ENCODE results near the gene ABCA7. TPM values are rescaled to one million over a fixed set of nuclear protein-coding genes. Genes with fewer than 3 reads are reported as not detected.

ABCA7 gene
- total RNA-seq, 2 donors from 2014 or later = 33.7 to 87.3 TPM

DNA sequence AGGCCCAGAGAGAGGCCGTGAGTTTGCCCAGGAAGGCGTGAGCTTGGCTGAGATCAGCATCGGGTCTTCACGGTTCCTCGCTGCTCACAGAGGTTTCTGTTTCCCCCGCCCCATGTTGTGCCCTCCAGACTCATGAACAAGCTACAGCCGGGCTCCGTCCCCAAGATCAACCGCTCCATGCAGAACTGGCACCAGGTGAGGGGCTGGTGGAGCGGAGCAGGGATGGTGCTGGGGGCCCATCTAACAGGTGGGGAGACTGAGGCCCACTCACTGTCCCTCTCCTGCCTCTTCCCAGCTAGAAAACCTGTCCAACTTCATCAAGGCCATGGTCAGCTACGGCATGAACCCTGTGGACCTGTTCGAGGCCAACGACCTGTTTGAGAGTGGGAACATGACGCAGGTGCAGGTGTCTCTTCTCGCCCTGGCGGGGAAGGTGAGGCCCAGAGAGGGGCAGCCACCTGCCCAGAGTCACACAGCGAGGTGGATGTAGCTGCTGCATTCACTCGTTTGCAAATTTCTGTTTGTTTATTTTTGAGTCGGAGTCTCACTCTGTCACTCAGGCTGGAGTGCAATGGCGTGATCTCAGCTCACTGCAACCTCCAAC lies 7.5 kb upstream of the ABCA7 start:
- WGBS, 2 donors = 80 to 81% methylated on average over 17 to 19 of the region's 20 CpGs
- no peak overlapping the region for H3K4me3 ChIP-seq
- no peak overlapping the region for H3K27ac ChIP-seq
- no peak for DNase-seq
- intact Hi-C loops (cut with DNase I) = no loop called here
- H3K9me3 ChIP-seq = no peaks in the 10 kb centered on the region
- H3K4me1 ChIP-seq = peaks cover 19% of the 10 kb centered on the region
- TF ChIP-seq CTCF (IDR thresholded peaks at IDR 0.05) = no peak
- TF ChIP-seq POLR2A (IDR thresholded peaks at IDR 0.05) = no peak
- no peaks in the 10 kb centered on the region for H3K27me3 ChIP-seq
- no peak for ATAC-seq
- H3K36me3 ChIP-seq (replicated peaks in 1 of 2; ENCODE audit: insufficient read depth in 1 of 2, low read depth in 2 of 2) = peaks cover 0 to 5% of the 10 kb centered on the region in 2 donors

GRCh38 chr19:1035998-1036621 lies 3.8 kb upstream of the ABCA7 start:
- DNase-seq (no peak), ATAC-seq (no peak)
- WGBS, 2 donors = 85 to 87% methylated on average over 22 of the region's 29 CpGs
- no peaks in the 10 kb centered on the region for H3K9me3 ChIP-seq
- no peak overlapping the region for H3K27ac ChIP-seq
- no peaks in the 10 kb centered on the region for H3K27me3 ChIP-seq
- H3K4me1 ChIP-seq = peaks cover 18% of the 10 kb centered on the region
- no peak overlapping the region for H3K4me3 ChIP-seq
- peaks cover 0 to 5% of the 10 kb centered on the region in 2 donors for H3K36me3 ChIP-seq (replicated peaks in 1 of 2; ENCODE audit: insufficient read depth in 1 of 2, low read depth in 2 of 2)
- no peak for TF ChIP-seq CTCF (IDR thresholded peaks at IDR 0.05)
- no peak for TF ChIP-seq POLR2A (IDR thresholded peaks at IDR 0.05)
- intact Hi-C loops (cut with DNase I) = no loop called here

GRCh38 chr19:1037621-1038064 lies 2.3 kb upstream of the ABCA7 start:
- no peak for DNase-seq
- Histone ChIP-seq H3K4me1 (peaks cover 30% of the 10 kb centered on the region), H3K27me3 (no peaks in the 10 kb centered on the region)

DNA sequence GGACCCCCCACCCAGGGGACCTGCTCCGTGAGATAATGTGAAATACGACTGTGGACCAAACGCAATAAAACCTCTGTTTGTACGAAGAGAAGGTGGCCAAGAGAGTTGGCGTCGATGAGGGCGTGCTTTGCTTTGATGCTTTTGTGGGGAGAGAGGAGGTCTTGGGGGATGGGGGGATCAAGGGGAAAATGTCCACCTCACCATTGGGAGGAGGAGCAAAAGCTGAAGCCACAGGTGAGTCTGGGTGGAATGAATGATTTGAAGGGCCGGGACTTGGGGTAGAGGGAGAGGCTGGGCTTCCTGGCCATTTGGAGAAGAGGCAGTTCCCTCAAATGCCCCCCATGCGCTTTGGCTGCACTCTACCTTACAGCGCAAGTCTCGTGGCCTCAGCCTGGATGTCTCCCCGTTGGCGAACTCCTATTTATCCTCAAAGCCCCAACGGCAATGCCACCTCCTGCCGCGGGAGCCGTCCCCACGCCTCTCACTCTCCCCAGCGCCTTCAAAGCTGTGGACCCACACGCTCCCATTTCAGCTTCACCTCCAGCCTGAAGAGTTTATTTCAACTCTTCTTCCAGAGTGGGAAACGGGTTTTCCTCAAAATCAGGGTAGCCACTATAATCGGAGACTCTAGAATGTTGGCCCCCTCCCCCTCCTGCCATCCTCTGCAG lies 795 bp upstream of the ABCA7 start:
- intact Hi-C loops (cut with DNase I) = no loop called here
- peaks cover 30% of the 10 kb centered on the region for H3K4me1 ChIP-seq
- no peaks in the 10 kb centered on the region for H3K27me3 ChIP-seq
- no peak overlapping the region for H3K4me3 ChIP-seq
- ATAC-seq (no peak), DNase-seq (no peak)
- TF ChIP-seq CTCF (IDR thresholded peaks at IDR 0.05) (no peak), POLR2A (IDR thresholded peaks at IDR 0.05) (no peak)
- H3K36me3 ChIP-seq (replicated peaks in 1 of 2; ENCODE audit: insufficient read depth in 1 of 2, low read depth in 2 of 2) = no peaks in the 10 kb centered on the region
- no peaks in the 10 kb centered on the region for H3K9me3 ChIP-seq
- H3K27ac ChIP-seq = peak overlapping the region in 2 of 4 donors; percentile 36 to 62
- 60 to 64% methylated on average over 22 of the region's 22 CpGs for WGBS, 2 donors

More at GRCh38 chr19:1037621-1038064, 2.3 kb upstream of the ABCA7 start:
- ATAC-seq = no peak
- intact Hi-C loops (cut with DNase I) = no loop called here
- Histone ChIP-seq H3K27ac (peak overlapping the region in 1 of 4 donors; percentile 62), H3K9me3 (no peaks in the 10 kb centered on the region), H3K4me3 (no peak overlapping the region), H3K36me3 (replicated peaks in 1 of 2; ENCODE audit: insufficient read depth in 1 of 2, low read depth in 2 of 2) (no peaks in the 10 kb centered on the region)
- no peak for TF ChIP-seq POLR2A (IDR thresholded peaks at IDR 0.05)
- TF ChIP-seq CTCF (IDR thresholded peaks at IDR 0.05) = no peak
- WGBS, 2 donors = 61 to 89% methylated on average over 17 to 22 of the region's 22 CpGs
